Smooth muscle cell of the brain vasculature (primary cell): ENCODE data around the gene NUP214.
"Not testable (repeated sequence)": the region's sequence is repeated elsewhere in the genome, so short reads cannot be mapped to it uniquely, and the experiment has no call there.

ENCODE experiments used
- DNase-seq: peaks from one replicate; pipeline ENCODE4 v3.0.0-alpha.2; 2012; ENCODE audit warnings: low read depth, low spot score

Gene NUP214

DNA sequence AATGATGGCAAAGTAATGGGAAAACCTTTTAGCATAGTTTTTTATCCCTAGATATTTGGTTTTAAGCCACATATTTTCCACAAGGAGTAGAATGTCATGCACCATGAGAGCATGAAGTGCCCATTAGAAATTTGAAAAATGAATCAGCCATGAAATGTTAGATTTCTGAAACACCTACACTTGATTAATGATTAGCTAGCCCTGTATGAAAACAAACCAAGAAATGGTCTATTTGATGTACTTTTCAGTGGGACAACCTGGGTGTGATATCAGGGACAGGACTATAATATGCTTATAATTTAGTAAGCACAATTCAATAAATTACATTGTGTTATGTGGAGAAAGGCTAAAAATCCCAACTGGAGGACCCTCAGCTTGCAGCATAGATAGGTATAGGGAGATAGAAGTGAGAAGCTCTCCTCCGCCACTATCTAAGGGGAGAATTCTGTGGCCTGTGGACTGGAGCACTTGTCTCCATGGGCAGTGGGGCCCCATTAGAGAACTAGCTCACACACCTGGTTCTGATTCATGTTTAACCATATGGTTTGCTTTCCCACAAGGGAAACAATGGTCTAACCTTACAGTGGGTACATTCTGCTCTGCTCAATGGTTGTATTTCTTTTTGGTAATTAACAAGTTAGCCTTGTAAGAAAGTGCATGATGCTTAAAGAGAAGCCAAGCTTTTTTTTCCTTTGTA, 35.2 kb downstream of the NUP214 start:
- DNase-seq, result no peak

DNA sequence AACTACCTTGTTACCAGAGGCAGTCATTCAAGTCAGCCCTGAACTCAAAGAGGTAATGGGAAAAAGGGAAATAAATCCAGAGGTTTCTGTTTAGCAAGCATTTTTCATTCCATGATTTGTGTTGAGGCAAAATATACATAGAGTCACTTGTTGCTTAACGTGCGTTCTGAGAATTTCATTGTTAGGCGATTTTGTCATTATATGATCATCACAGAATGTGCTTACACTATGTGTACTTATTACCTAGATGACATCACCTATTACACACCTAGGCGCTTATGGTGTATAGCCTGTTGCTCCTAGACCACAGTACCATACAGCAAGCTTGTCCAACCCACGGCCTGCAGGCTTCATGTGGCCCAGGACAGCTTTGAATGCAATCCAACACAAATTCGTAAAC, 36.2 kb downstream of the NUP214 start:
- no peak for DNase-seq

DNA sequence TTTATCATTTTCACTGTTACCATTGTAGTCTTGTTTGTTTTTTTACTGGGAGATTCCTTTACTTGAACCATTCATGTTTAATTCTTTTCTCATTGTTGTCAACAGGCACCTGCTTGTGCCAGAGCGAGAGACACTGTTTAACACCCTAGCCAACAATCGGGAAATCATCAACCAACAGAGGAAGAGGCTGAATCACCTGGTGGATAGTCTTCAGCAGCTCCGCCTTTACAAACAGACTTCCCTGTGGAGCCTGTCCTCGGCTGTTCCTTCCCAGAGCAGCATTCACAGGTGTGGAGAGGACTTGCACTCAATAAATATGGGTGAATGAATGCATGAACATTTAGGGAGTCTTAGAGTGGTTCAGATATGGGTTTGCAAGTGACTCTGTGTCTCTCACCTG, 37.5 kb downstream of the NUP214 start:
- no peak for DNase-seq

DNA sequence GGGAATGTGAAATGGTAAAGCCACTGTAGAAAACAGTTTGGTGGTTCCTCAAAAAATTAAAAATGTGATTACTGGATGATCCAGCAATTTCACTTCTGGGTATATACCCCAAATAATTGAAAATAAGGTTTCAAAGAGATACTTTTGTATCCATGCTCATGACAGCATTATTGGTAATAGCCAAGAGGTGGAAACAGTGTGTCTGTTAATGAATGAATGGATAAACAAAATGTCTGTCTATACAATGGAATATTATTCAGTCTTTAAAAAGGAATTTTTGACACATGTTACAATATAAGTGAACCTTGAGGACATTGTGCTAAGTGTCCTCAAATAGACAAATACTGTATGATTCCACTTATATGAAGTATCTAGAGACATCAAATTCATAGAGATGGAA, 40.1 kb downstream of the NUP214 start:
- DNase-seq, result no peak

DNA sequence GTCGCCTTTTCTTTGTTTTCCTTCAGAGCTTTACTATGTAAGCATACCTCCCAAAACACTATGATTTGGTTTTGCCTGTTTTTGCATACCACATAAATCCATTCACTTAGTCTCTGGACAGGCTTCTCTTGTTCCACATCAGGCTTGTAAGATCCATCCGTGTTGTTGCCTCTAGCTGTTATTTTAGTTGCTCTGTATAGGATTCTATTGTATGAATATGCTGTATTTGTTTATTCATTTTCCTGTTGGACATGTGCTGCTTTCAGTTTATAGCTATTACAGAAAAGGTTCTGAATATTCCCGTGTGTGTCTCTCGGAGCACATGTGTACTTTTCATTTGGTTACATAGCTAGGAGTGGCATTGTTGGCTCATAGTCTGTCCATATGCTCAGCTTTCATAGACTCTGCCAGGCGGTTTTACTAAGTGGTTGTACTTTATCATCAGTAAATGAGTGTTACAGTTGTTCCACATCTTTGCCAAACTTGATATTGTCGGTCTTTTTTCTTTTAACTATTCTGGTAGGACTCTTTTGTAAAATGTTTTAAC, 41.8 kb downstream of the NUP214 start:
- no peak for DNase-seq

DNA sequence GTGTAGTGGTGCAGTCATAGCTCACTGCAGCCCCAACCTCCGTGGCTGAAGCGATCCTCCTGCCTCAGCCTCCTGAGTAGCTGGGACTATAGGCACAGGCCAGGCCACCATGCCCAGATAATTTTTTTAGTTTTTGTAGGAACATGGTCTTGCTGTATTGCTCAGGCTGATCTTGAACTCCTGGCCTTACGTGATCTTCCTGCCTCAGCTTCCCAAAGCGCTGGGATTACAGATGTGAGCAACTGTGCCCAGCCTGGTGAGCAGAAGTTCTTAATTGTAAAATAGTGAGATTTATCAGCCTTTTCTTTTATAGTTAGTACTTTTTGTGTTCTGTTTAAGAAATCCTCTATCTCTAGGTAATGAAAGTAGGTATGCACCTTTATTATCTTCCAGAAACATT, 42.5 kb downstream of the NUP214 start:
- no peak for DNase-seq

DNA sequence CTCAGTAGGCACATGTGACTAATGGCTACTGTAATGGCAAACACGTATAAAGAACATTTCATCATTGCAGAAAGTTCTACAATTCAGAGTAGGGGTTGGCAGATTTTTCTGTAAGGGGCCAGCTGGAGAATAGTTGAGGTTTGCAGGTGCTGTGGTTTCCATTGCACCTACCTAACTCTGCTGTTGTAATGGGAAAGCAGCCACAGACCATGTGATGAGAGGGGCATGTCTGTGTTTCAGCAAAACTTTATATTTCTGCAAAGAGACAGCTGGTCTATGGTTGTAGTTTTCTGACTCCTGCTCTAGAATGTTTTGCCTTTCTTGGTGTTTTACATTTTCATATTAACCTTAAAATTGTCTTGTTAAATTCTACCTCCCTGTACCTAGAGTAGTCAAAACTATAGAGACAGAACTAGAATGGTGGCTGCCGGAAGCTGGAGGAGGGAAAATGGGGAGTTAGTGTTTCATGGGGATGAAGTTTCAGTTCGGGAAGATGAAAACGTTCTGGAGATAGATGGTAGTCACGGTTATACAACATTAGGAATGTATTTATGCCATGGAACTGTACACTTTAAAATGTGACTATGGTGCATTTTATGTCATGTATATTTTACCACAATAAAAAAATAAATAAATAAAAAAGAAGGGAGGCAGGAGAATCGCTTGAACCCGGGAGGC, 44.3 kb downstream of the NUP214 start:
- no peak for DNase-seq

DNA sequence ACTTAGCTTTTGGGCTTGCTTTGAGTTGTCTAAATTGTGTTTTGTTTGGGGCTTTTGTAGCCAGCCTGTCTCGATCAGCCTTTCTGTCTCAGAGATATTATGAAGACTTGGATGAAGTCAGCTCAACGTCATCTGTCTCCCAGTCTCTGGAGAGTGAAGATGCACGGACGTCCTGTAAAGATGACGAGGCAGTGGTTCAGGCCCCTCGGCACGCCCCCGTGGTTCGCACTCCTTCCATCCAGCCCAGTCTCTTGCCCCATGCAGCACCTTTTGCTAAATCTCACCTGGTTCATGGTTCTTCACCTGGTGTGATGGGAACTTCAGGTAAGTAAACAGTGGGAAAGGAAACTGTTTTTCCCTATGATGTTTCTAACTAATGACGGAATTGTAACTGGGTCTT, 48.6 kb downstream of the NUP214 start:
- DNase-seq, result no peak

DNA sequence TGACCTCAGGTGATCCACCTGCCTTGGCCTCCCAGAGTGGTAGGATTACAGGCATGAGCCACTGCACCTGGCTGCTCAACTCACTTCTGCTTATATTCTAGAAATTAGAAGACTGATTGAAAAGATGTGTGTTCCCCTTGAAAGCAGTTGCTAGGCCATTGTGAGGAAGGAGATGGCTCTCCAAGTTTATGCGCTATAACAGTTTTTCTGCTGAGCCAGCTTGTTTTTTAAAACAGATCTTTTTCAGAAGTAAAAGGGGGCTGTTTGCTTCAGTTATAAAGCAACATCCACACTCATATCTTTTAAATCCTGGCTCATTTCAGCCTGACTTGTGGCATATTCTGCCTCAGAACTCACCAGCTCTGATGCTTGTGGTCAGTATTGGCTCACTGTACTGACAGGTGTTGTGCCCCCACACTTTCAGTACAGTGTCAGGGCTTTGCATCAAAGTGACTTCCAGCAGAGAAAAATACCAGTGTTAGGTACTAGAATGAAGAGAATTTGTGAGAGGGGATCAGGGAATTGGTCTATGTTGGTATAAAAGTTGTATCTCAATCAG, 49.4 kb downstream of the NUP214 start:
- no peak for DNase-seq

DNA sequence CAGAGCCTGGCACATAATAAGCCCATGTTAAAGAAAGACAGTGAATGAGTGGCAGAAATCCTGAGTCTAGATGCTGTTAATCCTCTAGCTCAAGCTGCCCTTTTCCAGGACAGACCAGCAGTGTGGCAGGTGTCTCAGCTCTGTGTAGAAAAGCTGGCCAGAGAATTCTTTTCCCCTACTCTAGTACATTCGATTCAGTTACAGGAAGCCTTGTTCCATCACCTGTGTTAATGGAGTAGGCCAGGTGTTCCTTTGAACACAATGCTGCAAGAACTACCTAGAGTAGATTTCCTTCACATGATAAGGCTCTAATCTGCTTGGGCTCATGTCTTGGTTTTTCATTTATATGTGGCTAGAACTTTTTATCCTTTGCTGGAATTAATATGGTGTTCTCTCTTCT, 52.5 kb downstream of the NUP214 start:
- no peak for DNase-seq

DNA sequence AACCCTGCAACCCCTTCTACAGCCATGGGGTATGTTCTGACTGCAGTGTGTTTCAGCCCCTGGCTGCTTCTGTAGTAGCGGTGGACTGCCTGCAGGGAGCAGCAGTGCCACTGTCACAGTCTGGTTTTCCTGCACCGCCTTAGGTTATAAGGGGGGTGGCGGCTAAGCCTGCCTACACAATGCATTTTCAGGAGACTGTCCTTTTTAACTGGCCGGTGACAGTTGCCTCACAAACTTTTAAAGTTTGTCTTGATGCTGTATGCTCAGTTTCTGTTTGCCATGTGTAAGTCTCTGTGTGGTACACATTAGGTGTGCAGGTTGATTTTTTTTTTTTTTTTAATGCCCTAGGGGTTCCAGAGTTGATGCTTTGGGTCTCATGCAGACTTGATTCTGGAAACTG, 53.0 kb downstream of the NUP214 start:
- DNase-seq, result no peak

DNA sequence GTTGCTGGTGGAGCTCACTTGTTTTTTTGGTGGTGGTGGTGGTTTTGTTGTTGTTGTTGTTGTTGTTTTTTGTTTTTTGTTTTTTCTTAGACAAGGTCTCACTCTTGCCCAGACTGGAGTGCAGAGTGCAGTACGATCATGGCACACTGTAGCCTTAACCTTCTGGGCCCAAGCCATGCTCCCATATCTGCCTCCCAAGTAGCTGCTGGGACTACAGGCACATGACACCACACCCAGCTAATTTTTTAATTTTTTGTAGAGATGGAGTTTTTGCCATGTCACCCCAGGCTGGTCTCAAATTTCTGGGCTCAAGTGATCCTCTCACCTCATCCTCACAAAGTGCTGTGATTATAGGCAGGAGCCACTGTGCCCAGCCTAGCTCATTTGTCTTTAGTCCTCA, 53.5 kb downstream of the NUP214 start:
- DNase-seq, result no peak

DNA sequence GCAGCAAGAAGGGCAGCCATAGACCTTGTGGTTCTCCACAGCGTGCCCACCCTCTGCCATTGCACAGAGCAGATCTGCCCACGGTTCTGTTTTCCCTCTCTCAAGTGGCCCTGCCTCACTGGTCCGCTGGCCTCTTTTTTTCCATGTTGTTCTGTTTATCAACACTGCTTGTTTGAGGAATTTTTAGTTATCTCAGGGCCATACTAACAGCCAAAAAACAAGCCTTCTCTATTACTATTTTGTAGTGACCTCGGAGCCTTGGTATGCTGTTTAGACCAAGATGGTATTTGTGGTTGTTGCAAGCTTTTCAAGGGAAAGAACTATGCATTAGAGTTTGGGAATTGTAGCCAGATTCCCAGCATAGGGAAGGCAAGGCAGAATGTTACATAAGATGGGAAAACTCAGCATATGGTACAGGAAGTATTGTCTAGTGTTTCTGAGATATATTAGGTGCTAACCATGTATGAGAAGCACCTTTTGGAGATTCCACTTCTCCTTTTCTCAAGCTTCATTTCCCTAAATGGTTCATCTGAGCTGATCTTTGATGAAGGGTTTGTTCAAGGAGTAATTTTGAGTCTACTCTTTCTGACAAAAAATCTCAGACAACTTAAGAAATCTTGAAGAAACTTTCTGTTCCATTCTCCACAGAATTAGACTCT, 54.3 kb downstream of the NUP214 start:
- no peak for DNase-seq

DNA sequence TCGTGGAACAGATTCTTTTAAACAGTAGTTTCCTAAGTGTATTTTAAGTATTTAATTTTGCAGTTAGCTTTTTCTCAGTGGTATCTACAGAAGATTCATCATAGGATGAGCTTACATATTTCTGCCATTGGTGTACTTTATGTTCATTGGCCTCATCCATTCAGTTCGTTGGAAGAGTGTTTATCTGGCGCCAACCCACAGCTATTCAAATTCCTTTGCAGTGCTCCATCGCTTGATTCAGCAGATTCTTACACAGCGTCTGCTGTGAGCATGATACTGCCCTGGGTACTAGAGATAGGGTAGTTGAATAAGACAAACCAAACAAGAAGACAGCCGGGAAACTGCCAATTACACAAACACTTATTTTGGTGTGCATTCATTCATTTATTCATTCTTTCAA, 55.1 kb downstream of the NUP214 start:
- no peak for DNase-seq

DNA sequence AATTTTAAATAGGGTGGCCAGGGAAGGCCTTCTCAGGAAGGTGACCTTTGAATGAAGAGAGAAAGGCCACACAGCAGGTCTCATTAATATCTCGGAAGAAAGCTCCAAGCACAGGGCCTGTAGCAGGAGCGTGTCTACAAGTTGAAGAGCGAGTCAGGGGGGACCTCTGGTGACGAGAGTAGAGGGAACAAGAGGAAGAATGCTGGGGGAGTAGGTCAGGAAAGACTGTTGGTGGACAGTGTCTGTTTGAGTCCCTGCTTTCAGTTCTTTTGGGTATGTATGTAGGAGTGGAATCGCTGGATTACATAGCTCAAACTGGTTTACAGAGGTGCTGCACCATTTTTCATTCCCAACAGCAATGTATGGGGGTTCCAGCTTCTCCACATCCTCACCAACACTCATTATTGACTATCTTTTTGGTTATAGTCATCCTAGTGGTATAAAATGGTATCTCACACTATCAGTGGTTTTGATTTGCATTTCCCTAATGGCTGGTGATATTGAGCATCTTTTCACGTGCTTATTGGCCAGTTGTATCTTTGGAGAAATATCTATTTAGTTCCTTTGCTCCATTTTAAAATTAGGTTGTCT, 55.8 kb downstream of the NUP214 start:
- no peak for DNase-seq

DNA sequence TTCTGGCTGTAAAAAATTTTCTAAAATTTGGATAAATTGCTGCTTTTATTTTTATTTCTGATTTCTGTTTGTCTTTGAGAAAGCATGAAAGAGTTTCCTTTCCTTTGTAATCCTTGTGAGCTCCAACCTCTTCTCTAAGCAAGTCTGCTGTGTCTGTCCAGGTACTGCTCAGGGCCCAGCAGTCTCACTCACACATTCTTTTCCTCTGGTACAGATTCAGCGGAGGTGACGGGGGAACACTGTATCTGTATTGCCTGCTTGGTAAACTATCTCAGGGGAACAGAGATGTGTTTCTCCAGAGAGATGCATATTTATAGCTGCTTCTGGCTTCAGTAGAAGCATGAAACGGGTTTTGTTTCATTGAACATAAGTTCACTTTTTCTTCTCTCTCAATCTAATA, 60.5 kb downstream of the NUP214 start:
- DNase-seq, result no peak

DNA sequence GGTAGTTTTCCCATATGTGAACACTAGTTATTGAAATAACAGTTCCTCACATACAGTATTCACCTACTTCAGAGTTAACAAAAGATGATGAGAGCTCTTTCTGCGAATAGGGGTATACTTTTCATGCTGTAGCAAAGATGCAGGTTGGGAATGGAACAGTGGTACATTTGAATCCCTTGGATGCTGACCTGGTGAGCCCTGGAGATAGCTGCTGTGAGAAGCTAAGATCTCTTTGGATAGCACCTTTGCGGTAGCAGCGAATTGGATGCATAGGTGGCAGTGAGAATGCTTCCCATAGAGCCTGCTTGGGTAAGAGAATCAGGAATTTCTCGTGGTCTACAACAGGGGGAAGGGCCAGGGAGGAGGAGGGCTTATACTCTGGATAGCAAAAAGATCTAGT, 61.2 kb downstream of the NUP214 start:
- DNase-seq, result no peak

DNA sequence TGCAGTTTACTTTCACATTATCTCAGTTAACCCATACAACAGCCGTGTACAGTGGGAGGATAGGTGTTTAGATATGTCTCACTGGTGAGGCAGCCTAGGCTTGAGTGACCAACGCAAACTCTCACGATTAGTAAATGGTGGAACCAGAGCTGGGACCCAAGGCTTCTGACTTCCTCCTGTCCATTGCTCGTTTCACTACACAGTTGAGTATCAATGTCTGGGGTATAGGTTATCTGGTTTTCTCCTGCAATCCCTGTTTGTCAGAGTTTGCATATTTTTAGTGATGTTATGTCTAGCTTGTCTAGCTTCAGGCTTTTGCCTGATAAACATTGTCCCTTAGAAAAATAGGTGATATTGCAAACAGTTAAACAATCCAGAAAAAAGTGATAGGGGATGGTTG, 62.6 kb downstream of the NUP214 start:
- no peak for DNase-seq

DNA sequence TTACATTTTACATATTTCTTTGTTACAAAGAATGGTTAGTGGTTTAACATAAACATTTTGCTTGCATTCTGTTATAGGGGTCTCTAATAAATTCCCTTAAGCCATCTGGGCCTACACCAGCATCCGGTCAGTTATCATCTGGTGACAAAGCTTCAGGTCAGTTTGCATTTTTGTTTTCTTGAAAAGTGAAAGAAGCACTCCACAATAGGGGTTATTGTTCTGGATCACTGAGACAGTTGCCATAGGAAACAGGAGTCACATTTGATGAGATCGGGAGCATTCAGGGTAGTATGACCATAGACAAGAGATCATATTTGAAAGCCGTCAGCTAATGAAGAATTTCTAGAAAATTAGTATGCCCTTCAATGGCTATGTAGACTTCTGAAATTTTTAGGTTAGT, 63.6 kb downstream of the NUP214 start:
- no peak for DNase-seq

DNA sequence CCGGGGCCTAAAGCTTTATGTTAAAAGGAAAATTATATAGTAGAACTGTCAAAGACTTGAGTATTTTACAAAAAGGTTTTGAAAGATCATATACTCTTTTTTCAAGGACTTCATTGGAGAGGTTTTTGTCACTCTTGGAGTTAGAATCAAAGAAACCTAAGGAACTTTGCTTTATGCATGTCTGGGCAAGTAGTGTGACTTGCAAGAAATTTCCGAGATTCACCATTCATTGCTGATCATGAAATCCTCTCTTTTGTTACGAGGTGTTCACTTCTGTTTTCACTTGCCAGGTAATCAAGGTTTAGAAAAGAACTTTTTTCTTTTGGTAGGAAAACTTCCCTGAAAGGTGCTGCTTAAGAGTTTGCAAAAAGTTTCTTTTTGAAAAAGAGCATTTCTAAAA, 64.8 kb downstream of the NUP214 start:
- no peak for DNase-seq

DNA sequence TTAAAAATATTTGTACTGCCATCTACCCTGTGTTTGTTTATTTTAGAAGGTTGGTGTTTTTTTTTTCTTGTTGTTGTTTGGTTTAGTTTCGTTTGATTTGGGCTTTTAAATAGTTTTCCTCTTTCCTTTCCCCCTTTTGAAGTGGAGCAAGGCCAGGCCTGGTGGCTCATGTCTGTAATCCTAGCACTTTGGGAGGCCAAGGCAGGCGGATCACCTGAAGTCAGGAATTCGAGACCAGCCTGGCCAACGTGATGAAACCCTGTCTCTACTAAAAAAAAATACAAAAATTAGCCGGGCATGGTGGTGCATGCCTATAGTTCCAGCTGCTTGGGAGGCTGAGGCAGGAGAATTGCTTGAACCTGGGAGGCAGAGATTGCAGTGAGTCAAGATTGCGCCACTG, 65.6 kb downstream of the NUP214 start:
- DNase-seq, result not testable (repeated sequence)

DNA sequence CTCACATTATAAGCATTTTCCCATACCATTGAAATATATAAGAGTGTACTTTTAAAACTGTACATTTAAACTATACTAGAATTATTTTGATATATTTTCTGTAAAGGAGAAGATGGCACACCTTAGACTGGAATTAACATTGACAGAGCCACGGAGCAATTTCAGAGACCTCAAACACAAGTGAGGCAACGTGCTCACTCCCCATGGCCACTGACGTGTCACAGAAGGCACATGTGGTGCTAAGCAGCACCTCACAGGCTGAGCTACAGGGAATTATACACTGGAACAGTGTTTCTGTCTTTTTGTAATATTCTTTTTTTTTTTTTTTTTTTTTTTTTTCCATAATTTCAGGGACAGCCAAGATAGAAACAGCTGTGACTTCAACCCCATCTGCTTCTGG, 66.5 kb downstream of the NUP214 start:
- no peak for DNase-seq
